Ascending aorta (tissue), 2 donors: ENCODE results near the gene TSSK2. TPM values are rescaled to one million over a fixed set of nuclear protein-coding genes. Genes with fewer than 3 reads are reported as not detected.
"Not testable (repeated sequence)": the region's sequence is repeated elsewhere in the genome, so short reads cannot be mapped to it uniquely, and the experiment has no call there.

Source experiments
- DNase-seq, 2 donors: peaks; one replicate each; pipeline ENCODE4 v3.0.0-alpha.2; 2019; ENCODE audit warnings: low spot score in 2 of 2
- H3K27ac ChIP-seq, 2 donors: fragments of 200-600 bp; sonication (generic); one replicate each; pipeline ENCODE4 v1.5.1; 2016 to 2017; ENCODE audit warnings: mild to moderate bottlenecking in 1 of 2
- H3K27me3 ChIP-seq: fragments of 200-600 bp; sonication (generic); one replicate; pipeline ENCODE4 v1.5.1; 2017
- H3K36me3 ChIP-seq, 2 donors: fragments of 200-600 bp; sonication (generic); one replicate each; pipeline ENCODE4 v1.5.1; 2016
- H3K4me1 ChIP-seq, 2 donors: fragments of 200-600 bp; sonication (generic); one replicate each; pipeline ENCODE4 v1.5.1; 2016 to 2017; ENCODE audit warnings: mild to moderate bottlenecking in 1 of 2
- H3K4me3 ChIP-seq, 2 donors: fragments of 200-600 bp; sonication (generic); one replicate each; pipeline ENCODE4 v1.5.1; 2016 to 2017; ENCODE audit warnings: mild to moderate bottlenecking in 1 of 2
- H3K9me3 ChIP-seq, 2 donors: fragments of 200-600 bp; sonication (generic); one replicate each; pipeline ENCODE4 v1.5.1; 2016
- CTCF ChIP-seq, 3 experiments: fragments of 200-600 bp in 2 of 3; fragments of 450-650 bp in 1 of 3; sonication (generic) in 2 of 3; IDR thresholded peaks; one replicate each; pipeline ENCODE4 v1.5.1; 2016 to 2019; ENCODE audit warnings: antibody characterized with exemption in 3 of 3, mild to moderate bottlenecking in 1 of 3, moderate library complexity in 1 of 3
- intact Hi-C: fragments of 100-400 bp; cut with DNase I; formaldehyde crosslinking; loops from one replicate; pipeline ENCODE4 v1.15.1; 2023
- total RNA-seq: library from RNA; depleted of rRNA; stranded (reverse); fragments of >200 nt; gene quantifications from one replicate; pipeline ENCODE4 v1.1.0, GENCODE V29; 2016

Gene TSSK2
- total RNA-seq, result not detected

- Histone ChIP-seq H3K9me3 (no peaks in the 10 kb centered on the region), H3K27ac (no peak within 1 kb of the TSS), H3K36me3 (peaks cover 32 to 44% of the 10 kb centered on the region in 2 donors), H3K4me1 (no peaks in the 10 kb centered on the region), H3K27me3 (no peaks in the 10 kb centered on the region), H3K4me3 (no peak within 1 kb of the TSS)
- intact Hi-C loops, result no loop called here
- DNase-seq, result no peak
- TF ChIP-seq CTCF (IDR thresholded peaks at IDR 0.05), result no peak
These were observed at the start of gene TSSK2 for GRCh38 chr22:19130959-19131684. Gene TSSK2, plus strand, starts transcription at chr22:19131308. Its CDS starts 92 bp downstream, at chr22:19131400.

- Histone ChIP-seq H3K27ac (no peak overlapping the region), H3K9me3 (no peaks in the 10 kb centered on the region), H3K27me3 (no peaks in the 10 kb centered on the region), H3K36me3 (peaks cover 3 to 13% of the 10 kb centered on the region in 2 donors), H3K4me1 (no peaks in the 10 kb centered on the region), H3K4me3 (no peak overlapping the region)
- intact Hi-C loops, result no loop called here
- no peak for TF ChIP-seq CTCF (IDR thresholded peaks at IDR 0.05)
- DNase-seq, result no peak
These were observed 49.8 kb upstream of the TSSK2 start for GRCh38 chr22:19081351-19081750.

- TF ChIP-seq CTCF (IDR thresholded peaks at IDR 0.05), result no peak
- Histone ChIP-seq H3K4me1 (no peaks in the 10 kb centered on the region), H3K36me3 (peaks cover 3 to 20% of the 10 kb centered on the region in 2 donors), H3K4me3 (no peak overlapping the region), H3K27me3 (no peaks in the 10 kb centered on the region), H3K27ac (no peak overlapping the region), H3K9me3 (no peaks in the 10 kb centered on the region)
- DNase-seq, result no peak
- intact Hi-C loops, result no loop called here
These were observed 49.0 kb upstream of the TSSK2 start for GRCh38 chr22:19082101-19082500.

GRCh38 chr22:19082793-19083192 is 48.3 kb upstream of the TSSK2 start:
- Histone ChIP-seq H3K27ac (no peak overlapping the region), H3K4me1 (no peaks in the 10 kb centered on the region), H3K4me3 (no peak overlapping the region), H3K36me3 (peaks cover 5 to 25% of the 10 kb centered on the region in 2 donors), H3K9me3 (no peaks in the 10 kb centered on the region), H3K27me3 (no peaks in the 10 kb centered on the region)
- DNase-seq, result no peak
- TF ChIP-seq CTCF (IDR thresholded peaks at IDR 0.05), result no peak
- intact Hi-C loops, result no loop called here

- H3K27me3 ChIP-seq, H3K4me1 ChIP-seq, H3K4me3 ChIP-seq, DNase-seq, H3K27ac ChIP-seq, intact Hi-C loops, H3K9me3 ChIP-seq: not testable (repeated sequence)
- H3K36me3 ChIP-seq, result peaks cover 16 to 38% of the 10 kb centered on the region in 2 donors
These were observed 47.0 kb upstream of the TSSK2 start for GRCh38 chr22:19084126-19084525.

- peaks cover 16 to 40% of the 10 kb centered on the region in 2 donors for H3K36me3 ChIP-seq
- H3K27ac ChIP-seq, H3K4me3 ChIP-seq, H3K27me3 ChIP-seq, H3K4me1 ChIP-seq, DNase-seq, intact Hi-C loops, H3K9me3 ChIP-seq: not testable (repeated sequence)
These were observed 46.5 kb upstream of the TSSK2 start for GRCh38 chr22:19084586-19084985.
